ENCODE measurements around the gene ZPBP2.

DNA sequence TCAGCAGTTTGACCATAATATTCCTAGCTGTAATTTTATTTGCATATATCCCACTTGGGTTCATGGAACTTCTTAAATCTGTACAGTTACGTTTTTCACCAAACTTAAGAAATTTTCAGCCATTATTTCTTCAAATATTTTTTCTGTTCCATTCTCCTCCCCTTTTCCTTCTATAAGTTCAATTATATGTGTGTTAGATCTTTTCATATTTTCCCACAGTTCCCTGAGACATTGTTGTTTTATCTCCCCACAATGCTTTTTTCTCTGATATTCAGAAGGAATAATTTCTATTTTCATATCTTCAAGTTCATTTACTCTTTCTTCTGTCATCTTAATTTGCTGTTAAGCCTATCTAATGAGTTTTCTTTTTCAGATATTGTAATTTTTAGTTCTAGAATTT, 29.9 kb upstream of the ZPBP2 start:
- TF ChIP-seq, protein P1, sequence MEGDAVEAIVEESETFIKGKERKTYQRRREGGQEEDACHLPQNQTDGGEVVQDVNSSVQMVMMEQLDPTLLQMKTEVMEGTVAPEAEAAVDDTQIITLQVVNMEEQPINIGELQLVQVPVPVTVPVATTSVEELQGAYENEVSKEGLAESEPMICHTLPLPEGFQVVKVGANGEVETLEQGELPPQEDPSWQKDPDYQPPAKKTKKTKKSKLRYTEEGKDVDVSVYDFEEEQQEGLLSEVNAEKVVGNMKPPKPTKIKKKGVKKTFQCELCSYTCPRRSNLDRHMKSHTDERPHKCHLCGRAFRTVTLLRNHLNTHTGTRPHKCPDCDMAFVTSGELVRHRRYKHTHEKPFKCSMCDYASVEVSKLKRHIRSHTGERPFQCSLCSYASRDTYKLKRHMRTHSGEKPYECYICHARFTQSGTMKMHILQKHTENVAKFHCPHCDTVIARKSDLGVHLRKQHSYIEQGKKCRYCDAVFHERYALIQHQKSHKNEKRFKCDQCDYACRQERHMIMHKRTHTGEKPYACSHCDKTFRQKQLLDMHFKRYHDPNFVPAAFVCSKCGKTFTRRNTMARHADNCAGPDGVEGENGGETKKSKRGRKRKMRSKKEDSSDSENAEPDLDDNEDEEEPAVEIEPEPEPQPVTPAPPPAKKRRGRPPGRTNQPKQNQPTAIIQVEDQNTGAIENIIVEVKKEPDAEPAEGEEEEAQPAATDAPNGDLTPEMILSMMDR (IDR thresholded peaks at IDR 0.05 in 8 of 11, conservative IDR thresholded peaks at IDR 0.05 in 3 of 11), result no peak
- no peak for TF ChIP-seq POLR2A (IDR thresholded peaks at IDR 0.05)
- no peak for TF ChIP-seq POLR2AphosphoS5 (IDR thresholded peaks at IDR 0.05)

All from spleen (tissue), 7 donors.